Stimulated activated CD4-positive, alpha-beta T cell treated with anti-CD3 and anti-CD28 coated beads, Interleukin-15, amount 100 ng/mL, for 1 hour (primary cell): ENCODE results near the gene PANX2.
"Not testable (repeated sequence)": the region's sequence is repeated elsewhere in the genome, so short reads cannot be mapped to it uniquely, and the experiment has no call there.

ENCODE experiments used
- DNase-seq, 2 donors: peaks; one replicate each; pipeline ENCODE4 v3.0.0-alpha.2; 2020; ENCODE audit warnings: low read depth in 1 of 2, low spot score in 1 of 2

Gene PANX2

GRCh38 chr22:50170453-50171318 is at the start of gene PANX2:
PANX2 (plus strand) TSS chr22:50170731; CDS start chr22:50170731, 0 bp downstream.
- no peak for DNase-seq

GRCh38 chr22:50121202-50121740 is 49.3 kb upstream of the PANX2 start:
- DNase-seq, result no peak

- DNase-seq, result no peak
These were observed 47.4 kb upstream of the PANX2 start for GRCh38 chr22:50123119-50123518.

GRCh38 chr22:50125029-50125428 is 45.5 kb upstream of the PANX2 start:
- no peak for DNase-seq

- no peak for DNase-seq
These were observed 41.3 kb upstream of the PANX2 start for GRCh38 chr22:50129121-50129736.

GRCh38 chr22:50131894-50132293 is 38.6 kb upstream of the PANX2 start:
- no peak for DNase-seq

GRCh38 chr22:50134481-50134880 is 36.0 kb upstream of the PANX2 start:
- DNase-seq, result no peak

GRCh38 chr22:50136581-50137015 is 33.9 kb upstream of the PANX2 start:
- DNase-seq, result no peak

- not testable (repeated sequence) for DNase-seq
These were observed 33.3 kb upstream of the PANX2 start for GRCh38 chr22:50137277-50137676.

- DNase-seq, result no peak
These were observed 32.5 kb upstream of the PANX2 start for GRCh38 chr22:50138041-50138440.

GRCh38 chr22:50138988-50139387 is 31.5 kb upstream of the PANX2 start:
- no peak for DNase-seq

GRCh38 chr22:50139843-50140415 is 30.6 kb upstream of the PANX2 start:
- DNase-seq, result no peak

- no peak for DNase-seq
These were observed 29.9 kb upstream of the PANX2 start for GRCh38 chr22:50140615-50141014.

- no peak for DNase-seq
These were observed 29.1 kb upstream of the PANX2 start for GRCh38 chr22:50141462-50141861.

- DNase-seq, result no peak
These were observed 28.6 kb upstream of the PANX2 start for GRCh38 chr22:50141891-50142363.

GRCh38 chr22:50143096-50143495 is 27.4 kb upstream of the PANX2 start:
- no peak for DNase-seq

GRCh38 chr22:50144005-50144614 is 26.4 kb upstream of the PANX2 start:
- no peak for DNase-seq

- no peak for DNase-seq
These were observed 24.7 kb upstream of the PANX2 start for GRCh38 chr22:50145721-50146438.

GRCh38 chr22:50146439-50147238 is 23.9 kb upstream of the PANX2 start:
- no peak for DNase-seq
